H1 (cell line): ENCODE results near the gene FGF3. TPM values are rescaled to one million over a fixed set of nuclear protein-coding genes. Genes with fewer than 3 reads are reported as not detected.
A peak's percentile ranks its signal among the peaks of the same experiment; 100 is the strongest.

Source experiments
- CTCF ChIA-PET: fragments of 300-600 bp; sonication (Branson Sonifier 250); formaldehyde crosslinking; loops from one replicate; lab custom pipeline; 2021; ENCODE audit not compliant: partially characterized antibody; lab: Charles Lee
- POLR2A ChIA-PET: fragments of 300-600 bp; sonication (Branson Sonifier 250); formaldehyde crosslinking; loops from one replicate; lab custom pipeline; 2021; ENCODE audit warnings: inconsistent platforms; ENCODE audit not compliant: partially characterized antibody; lab: Charles Lee
- DNase-seq, 2 experiments: peaks; one replicate each; pipeline versions ENCODE4 v3.0.0 to v3.0.0-alpha.2; 2010 to 2022; ENCODE audit warnings: low spot score in 2 of 2, low read depth in 1 of 2, mixed read lengths in 1 of 2
- FAIRE-seq: peaks from 2 replicates; lab custom pipeline; 2011; peaks lifted over from hg19 to GRCh38; lab: Jason Lieb, UNC
- H2AFZ ChIP-seq: 2 replicates; pipeline ENCODE4 v1.8.1; 2012; ENCODE audit warnings: low read length, inconsistent platforms
- H2AK5ac ChIP-seq: 2 replicates; pipeline ENCODE4 v1.6.1; 2013; ENCODE audit warnings: low read depth, low read length
- H2BK120ac ChIP-seq: replicated peaks from 2 replicates; pipeline ENCODE3; 2013; ENCODE audit warnings: low read depth, low read length, inconsistent platforms
- H2BK12ac ChIP-seq: 2 replicates; pipeline ENCODE4 v1.6.1; 2013; ENCODE audit warnings: low read depth, low read length
- H2BK15ac ChIP-seq: 2 replicates; pipeline ENCODE4 v1.6.1; 2013; ENCODE audit warnings: low read length
- H2BK20ac ChIP-seq: 2 replicates; pipeline ENCODE4 v1.6.1; 2013; ENCODE audit warnings: low read length
- H2BK5ac ChIP-seq: 2 replicates; pipeline ENCODE4 v1.6.1; 2013; ENCODE audit warnings: low read depth, low read length
- H3K14ac ChIP-seq: 2 replicates; pipeline ENCODE4 v1.6.1; 2013; ENCODE audit warnings: inconsistent platforms; ENCODE audit not compliant: insufficient read length
- H3K18ac ChIP-seq: 2 replicates; pipeline ENCODE4 v1.6.1; 2013; ENCODE audit warnings: low read length; ENCODE audit errors: extremely low read depth
- H3K23ac ChIP-seq: 2 replicates; pipeline ENCODE4 v1.6.1; 2013; ENCODE audit warnings: inconsistent platforms; ENCODE audit not compliant: insufficient read length
- H3K23me2 ChIP-seq: 2 replicates; pipeline ENCODE4 v1.6.1; 2013; ENCODE audit warnings: low read depth, low read length
- H3K27ac ChIP-seq: 2 replicates; pipeline ENCODE4 v1.6.1; 2011; ENCODE audit warnings: low read depth, low read length, inconsistent platforms
- H3K27me3 ChIP-seq, 4 experiments: replicated peaks in 1 of 4; 1 replicate in 1 of 4; 2 replicates in 3 of 4; pipeline versions ENCODE4 v1.6.1 to v1.8.1; 2011 to 2013; ENCODE audit warnings: low read length in 3 of 4, mild to moderate bottlenecking in 3 of 4, inconsistent platforms in 2 of 4, mixed read lengths in 2 of 4, moderate library complexity in 1 of 4; ENCODE audit not compliant: control insufficient read depth in 3 of 4, insufficient read depth in 3 of 4; ENCODE audit errors: extremely low read depth in 1 of 4
- H3K36me3 ChIP-seq, 4 experiments: 2 replicates each; pipeline versions ENCODE4 v1.6.1 to v1.8.1; 2011 to 2013; ENCODE audit warnings: mild to moderate bottlenecking in 4 of 4, low read length in 3 of 4, moderate library complexity in 2 of 4, control low read depth in 1 of 4, inconsistent platforms in 1 of 4; ENCODE audit not compliant: insufficient read depth in 4 of 4, control insufficient read depth in 2 of 4
- H3K4ac ChIP-seq: replicated peaks from 2 replicates; pipeline ENCODE3; 2013; ENCODE audit warnings: low read length, low read depth, mixed read lengths, inconsistent platforms; ENCODE audit not compliant: insufficient read length
- H3K4me1 ChIP-seq, 4 experiments: replicated peaks in 1 of 4; 1 replicate in 1 of 4; 2 replicates in 3 of 4; pipeline versions ENCODE4 v1.6.1 to v1.8.1; 2011 to 2013; ENCODE audit warnings: low read length in 3 of 4, inconsistent platforms in 2 of 4, mixed read lengths in 1 of 4; ENCODE audit not compliant: insufficient read depth in 4 of 4, control insufficient read depth in 3 of 4
- H3K4me2 ChIP-seq, 2 experiments: 2 replicates each; pipeline versions ENCODE4 v1.6.1 to v1.8.1; 2011 to 2013; ENCODE audit warnings: low read depth in 2 of 2, low read length in 2 of 2, control low read depth in 1 of 2, inconsistent platforms in 1 of 2, mild to moderate bottlenecking in 1 of 2; ENCODE audit not compliant: insufficient read depth in 1 of 2
- H3K4me3 ChIP-seq, 4 experiments: fragments of 200-600, 300-600 bp in 1 of 4; sonication (generic), shearing (Covaris generic), sonication (Bioruptor Twin) in 1 of 4; 2 replicates each; pipeline versions ENCODE4 v1.5.1 to v1.8.1; 2011 to 2016; ENCODE audit warnings: low read length in 4 of 4, low read depth in 3 of 4, control low read depth in 2 of 4, inconsistent platforms in 2 of 4, mild to moderate bottlenecking in 2 of 4, mixed read lengths in 1 of 4, moderate library complexity in 1 of 4; ENCODE audit not compliant: insufficient read depth in 2 of 4; ENCODE audit errors: extremely low read depth in 1 of 4
- H3K56ac ChIP-seq: replicated peaks from 2 replicates; pipeline ENCODE3; 2013; ENCODE audit warnings: low read depth, mild to moderate bottlenecking, mixed read lengths, low read length, inconsistent platforms; ENCODE audit not compliant: insufficient read length
- H3K79me1 ChIP-seq: 2 replicates; pipeline ENCODE4 v1.6.1; 2013; ENCODE audit warnings: low read depth, low read length, control low read depth
- H3K79me2 ChIP-seq, 2 experiments: 2 replicates each; pipeline versions ENCODE4 v1.6.1 to v1.8.1; 2012 to 2013; ENCODE audit warnings: low read length in 2 of 2, mild to moderate bottlenecking in 2 of 2, inconsistent platforms in 1 of 2; ENCODE audit not compliant: insufficient read depth in 2 of 2, control insufficient read depth in 1 of 2
- H3K9ac ChIP-seq, 4 experiments: replicated peaks in 1 of 4; 1 replicate in 1 of 4; 2 replicates in 3 of 4; pipeline versions ENCODE4 v1.6.1 to v1.8.1; 2011 to 2013; ENCODE audit warnings: low read depth in 3 of 4, low read length in 3 of 4, control low read depth in 2 of 4, mild to moderate bottlenecking in 2 of 4, moderate library complexity in 2 of 4, inconsistent platforms in 1 of 4; ENCODE audit errors: extremely low read depth in 1 of 4
- H3K9me3 ChIP-seq, 2 experiments: 2 replicates each; pipeline versions ENCODE4 v1.6.1 to v1.8.1; 2012 to 2013; ENCODE audit warnings: mild to moderate bottlenecking in 2 of 2, moderate library complexity in 2 of 2, control low read depth in 1 of 2, inconsistent platforms in 1 of 2, low read depth in 1 of 2, low read length in 1 of 2, mixed read lengths in 1 of 2; ENCODE audit not compliant: insufficient read depth in 2 of 2
- H4K20me1 ChIP-seq, 2 experiments: replicated peaks in 1 of 2; 2 replicates each; pipeline versions ENCODE3 to v1.8.1; 2011 to 2013; ENCODE audit warnings: inconsistent platforms in 2 of 2, low read length in 2 of 2, mild to moderate bottlenecking in 1 of 2; ENCODE audit not compliant: insufficient read depth in 2 of 2, control insufficient read depth in 1 of 2
- H4K5ac ChIP-seq: 2 replicates; pipeline ENCODE4 v1.6.1; 2013; ENCODE audit warnings: low read length, low read depth, mixed read lengths, inconsistent platforms; ENCODE audit not compliant: insufficient read length
- H4K8ac ChIP-seq: 2 replicates; pipeline ENCODE4 v1.8.0; 2013; ENCODE audit warnings: mild to moderate bottlenecking, moderate library complexity, low read length, inconsistent platforms; ENCODE audit not compliant: insufficient read depth; ENCODE audit errors: extremely low read depth
- H4K91ac ChIP-seq: replicated peaks from 2 replicates; pipeline ENCODE3; 2013; ENCODE audit warnings: low read length, mixed read lengths, inconsistent platforms; ENCODE audit not compliant: insufficient read length
- CTCF ChIP-seq, 3 experiments: IDR thresholded peaks; 1 replicate in 2 of 3; 2 replicates in 1 of 3; pipeline versions ENCODE4 v1.5.1 to v1.6.1; 2011; ENCODE audit warnings: low read length in 3 of 3, mild to moderate bottlenecking in 3 of 3, inconsistent platforms in 2 of 3, low read depth in 1 of 3, moderate library complexity in 1 of 3; ENCODE audit not compliant: insufficient read depth in 1 of 3; ENCODE audit errors: control extremely low read depth in 1 of 3
- EP300 ChIP-seq, 2 experiments: IDR thresholded peaks; 1 replicate in 1 of 2; 2 replicates in 1 of 2; pipeline ENCODE4 v1.6.1; 2011 to 2012; ENCODE audit warnings: low read depth in 2 of 2, low read length in 2 of 2, mild to moderate bottlenecking in 2 of 2, borderline replicate concordance in 1 of 2, inconsistent platforms in 1 of 2, moderate library complexity in 1 of 2
- GTF2F1 ChIP-seq: IDR thresholded peaks from 2 replicates; pipeline ENCODE4 v1.6.1; 2012; ENCODE audit warnings: low read depth, low read length, improper control_type of control experiment, borderline replicate concordance
- HDAC2 ChIP-seq, 2 experiments: fragments of 300-600 bp in 1 of 2; sonication (generic) in 1 of 2; IDR thresholded peaks; 2 replicates each; pipeline ENCODE4 v1.6.1; 2011 to 2012; ENCODE audit warnings: low read depth in 2 of 2, low read length in 2 of 2, mild to moderate bottlenecking in 2 of 2, moderate library complexity in 2 of 2, borderline replicate concordance in 1 of 2, inconsistent platforms in 1 of 2
- RFX5 ChIP-seq: IDR thresholded peaks from 2 replicates; pipeline ENCODE4 v1.6.1; 2011; ENCODE audit warnings: low read depth, low read length, improper control_type of control experiment, borderline replicate concordance
- SAP30 ChIP-seq: fragments of 300-600 bp; sonication (generic); IDR thresholded peaks from 2 replicates; pipeline ENCODE4 v1.7.1; 2012; ENCODE audit warnings: low read length, moderate library complexity, mild to moderate bottlenecking, inconsistent platforms; ENCODE audit not compliant: insufficient read depth, insufficient replicate concordance
- YY1 ChIP-seq: IDR thresholded peaks from 2 replicates; pipeline ENCODE4 v1.6.1; 2011; ENCODE audit warnings: low read depth, mild to moderate bottlenecking, low read length
- WGBS, 2 experiments: shearing (Covaris generic) in 1 of 2; methylation state at CpG; one replicate each; pipeline versions ENCODE4 v1.1.6 to v1.1.7; 2013 to 2015; ENCODE audit warnings: low lambda C conversion rate in 2 of 2, mixed read lengths in 2 of 2, inconsistent platforms in 1 of 2, low coverage in 1 of 2, missing lambda C conversion rate in 1 of 2; ENCODE audit not compliant: insufficient replicate concordance in 2 of 2, insufficient coverage in 1 of 2, insufficient read length in 1 of 2; ENCODE audit errors: extremely low coverage in 1 of 2, missing lambda C conversion rate in 1 of 2; 5-methylcytosine and 5-hydroxymethylcytosine counted together
- polyA plus RNA-seq, 7 experiments: library from polyadenylated mRNA; depleted of rRNA in 3 of 7; stranded (reverse) in 5 of 7; unstranded in 2 of 7; fragments of >200 nt in 5 of 7; fragments of 200-250 nt in 2 of 7; gene quantifications; 1 replicate in 5 of 7; 2 replicates in 1 of 7; 4 replicates in 1 of 7; pipeline versions ENCODE4 v1.2.1 to v1.2.3, GENCODE V29; 2011 to 2013; ENCODE audit warnings: missing spikeins in 2 of 7, mixed read lengths in 2 of 7
- total RNA-seq: library from RNA; stranded (reverse); fragmentation: NEBNext Ultra II Directional; extraction: Animal tissue kit (Norgen Biotek cat#: 25700); gene quantifications from 2 replicates; pipeline ENCODE4 v1.2.1, GENCODE V29; 2021

Gene FGF3
- total and polyA plus RNA-seq, 2 of the 8 experiments (the other 6 are each of a cell fraction or from before 2014, with no cell fraction given) = not detected

DNA sequence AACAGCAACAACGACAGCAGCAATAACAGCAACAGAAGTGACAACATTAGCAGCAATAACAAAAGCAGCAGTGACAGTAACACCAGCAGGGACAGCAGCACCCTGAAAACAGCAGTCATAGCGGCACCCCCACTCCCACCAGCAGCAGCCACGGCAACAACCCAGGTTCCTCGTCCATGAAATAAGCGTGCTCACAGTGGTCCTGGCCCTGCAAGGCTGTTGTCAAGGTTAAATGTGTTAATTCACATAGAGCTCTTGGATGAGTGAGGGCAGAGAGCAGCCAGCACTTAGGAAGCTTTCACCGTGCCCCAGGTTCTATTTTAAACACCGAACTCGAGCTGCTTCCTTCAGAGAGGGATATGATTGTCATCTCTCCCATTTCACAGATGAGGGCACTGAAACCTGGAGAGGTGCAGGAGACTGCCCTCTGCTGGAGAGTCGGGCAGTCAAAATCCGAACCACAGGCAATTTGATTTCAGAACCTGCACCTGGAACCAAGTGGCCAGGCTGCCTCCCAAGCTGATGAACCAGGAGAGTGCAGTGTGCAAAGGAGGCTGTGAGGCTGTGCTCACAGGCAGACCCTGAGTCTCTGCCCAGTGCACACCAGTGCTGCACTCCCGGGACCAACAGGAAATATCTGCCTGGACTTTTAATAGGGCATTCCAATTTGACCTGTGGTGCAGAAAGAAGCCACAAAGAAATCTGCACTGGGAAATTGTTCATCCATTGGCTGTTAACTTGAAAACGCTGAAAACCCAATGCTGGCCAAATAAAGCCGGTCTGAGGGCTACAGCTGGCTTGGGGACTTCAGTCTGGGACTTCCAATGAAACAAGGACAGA lies 22.9 kb upstream of the FGF3 start:
- no peaks in the 10 kb centered on the region for H3K79me1 ChIP-seq
- no peak overlapping the region for H3K56ac ChIP-seq
- no peak overlapping the region for H4K91ac ChIP-seq
- no peak overlapping the region for H3K4me3 ChIP-seq
- POLR2A ChIA-PET = interaction anchor here (0.9 to 1.4 kb wide), 3 partner anchors 9 to 58 kb away, joined by 3 to 4 read pairs (median 3); no protein-coding TSS in a partner anchor
- H2BK120ac ChIP-seq = no peak overlapping the region
- no peak overlapping the region for H3K27ac ChIP-seq
- H3K14ac ChIP-seq = no peak overlapping the region
- 79% methylated on average over 13 of the region's 13 CpGs; no CpG with 5 or more reads in 1 of the 2 experiments for WGBS, 2 experiments
- FAIRE-seq = peak; percentile 91
- H2BK12ac ChIP-seq = peak overlapping the region; percentile 86
- H3K18ac ChIP-seq = no peak overlapping the region
- H3K4me1 ChIP-seq = peaks cover 0 to 11% (median 2%) of the 10 kb centered on the region in 4 experiments; a peak in 4 of 7 replicates
- H4K8ac ChIP-seq = no peak overlapping the region
- peak overlapping the region; percentile 98 for H2BK20ac ChIP-seq
- CTCF ChIA-PET = interaction anchor here (0.7 to 2.5 kb wide), 28 partner anchors 8 to 156 kb away, joined by 3 to 18 read pairs (median 5); partner anchors contain the start of gene FGF3
- H3K4me2 ChIP-seq = no peak overlapping the region
- H4K5ac ChIP-seq = no peak overlapping the region
- H3K23me2 ChIP-seq = peaks cover 12% of the 10 kb centered on the region; the same call in 1 of the 2 replicates
- 0 out of 2 replicates have a peak overlapping the region, but pooled peaks have one; percentile 71 for H2BK5ac ChIP-seq
- peak overlapping the region; percentile 87 for H2AK5ac ChIP-seq
- peaks cover 0 to 3% of the 10 kb centered on the region in 2 experiments; a peak in 1 of 4 replicates for H3K9me3 ChIP-seq
- H3K27me3 ChIP-seq = peaks cover 0 to 2% (median 0%) of the 10 kb centered on the region in 4 experiments; a peak in 2 of 7 replicates
- peak in 1 of 2 experiments; percentile 63 for DNase-seq
- no peak overlapping the region for H2AFZ ChIP-seq
- no peaks in the 10 kb centered on the region for H3K36me3 ChIP-seq
- no peaks in the 10 kb centered on the region for H3K79me2 ChIP-seq
- no peak overlapping the region for H3K4ac ChIP-seq
- H2BK15ac ChIP-seq = peak overlapping the region; percentile 97
- peaks cover 0 to 3% of the 10 kb centered on the region in 2 experiments for H4K20me1 ChIP-seq
- H3K9ac ChIP-seq = no peak overlapping the region; a peak in 1 of 7 replicates
- no peak overlapping the region for H3K23ac ChIP-seq
- TF ChIP-seq EP300 (IDR thresholded peaks at IDR 0.05; ENCODE audit: borderline replicate concordance in 1 of 2, low read depth in 2 of 2, low read length in 2 of 2) = no peak
- no peak for TF ChIP-seq SAP30
- no peak for TF ChIP-seq GTF2F1
- 0 out of 4 replicates have a peak, but pooled peaks of 1 of the 2 experiments have one; percentile 60 for TF ChIP-seq HDAC2 (IDR thresholded peaks at IDR 0.05; ENCODE audit: borderline replicate concordance in 1 of 2, low read depth in 2 of 2, low read length in 2 of 2)
- TF ChIP-seq CTCF (IDR thresholded peaks at IDR 0.05; ENCODE audit: control extremely low read depth in 1 of 3, insufficient read depth in 1 of 3, low read depth in 1 of 3, low read length in 3 of 3) = peak; percentile 69 to 84 (median 79)
- TF ChIP-seq YY1 = no peak
- TF ChIP-seq RFX5 = no peak
